H1 (cell line): ENCODE measurements around the gene CCDC182. TPM values are rescaled to one million over a fixed set of nuclear protein-coding genes. Genes with fewer than 3 reads are reported as not detected.
A peak's percentile ranks its signal among the peaks of the same experiment; 100 is the strongest.

ENCODE experiments used
- CTCF ChIA-PET: fragments of 300-600 bp; sonication (Branson Sonifier 250); formaldehyde crosslinking; loops from one replicate; lab custom pipeline; 2021; ENCODE audit not compliant: partially characterized antibody; lab: Charles Lee
- POLR2A ChIA-PET: fragments of 300-600 bp; sonication (Branson Sonifier 250); formaldehyde crosslinking; loops from one replicate; lab custom pipeline; 2021; ENCODE audit warnings: inconsistent platforms; ENCODE audit not compliant: partially characterized antibody; lab: Charles Lee
- DNase-seq, 2 experiments: peaks; one replicate each; pipeline versions ENCODE4 v3.0.0 to v3.0.0-alpha.2; 2010 to 2022; ENCODE audit warnings: low spot score in 2 of 2, low read depth in 1 of 2, mixed read lengths in 1 of 2
- FAIRE-seq: peaks from 2 replicates; lab custom pipeline; 2011; peaks lifted over from hg19 to GRCh38; lab: Jason Lieb, UNC
- H2AFZ ChIP-seq: 2 replicates; pipeline ENCODE4 v1.8.1; 2012; ENCODE audit warnings: low read length, inconsistent platforms
- H2AK5ac ChIP-seq: 2 replicates; pipeline ENCODE4 v1.6.1; 2013; ENCODE audit warnings: low read depth, low read length
- H2BK120ac ChIP-seq: replicated peaks from 2 replicates; pipeline ENCODE3; 2013; ENCODE audit warnings: low read depth, low read length, inconsistent platforms
- H2BK12ac ChIP-seq: 2 replicates; pipeline ENCODE4 v1.6.1; 2013; ENCODE audit warnings: low read depth, low read length
- H2BK15ac ChIP-seq: 2 replicates; pipeline ENCODE4 v1.6.1; 2013; ENCODE audit warnings: low read length
- H2BK20ac ChIP-seq: 2 replicates; pipeline ENCODE4 v1.6.1; 2013; ENCODE audit warnings: low read length
- H2BK5ac ChIP-seq: 2 replicates; pipeline ENCODE4 v1.6.1; 2013; ENCODE audit warnings: low read depth, low read length
- H3K14ac ChIP-seq: 2 replicates; pipeline ENCODE4 v1.6.1; 2013; ENCODE audit warnings: inconsistent platforms; ENCODE audit not compliant: insufficient read length
- H3K18ac ChIP-seq: 2 replicates; pipeline ENCODE4 v1.6.1; 2013; ENCODE audit warnings: low read length; ENCODE audit errors: extremely low read depth
- H3K23ac ChIP-seq: 2 replicates; pipeline ENCODE4 v1.6.1; 2013; ENCODE audit warnings: inconsistent platforms; ENCODE audit not compliant: insufficient read length
- H3K23me2 ChIP-seq: 2 replicates; pipeline ENCODE4 v1.6.1; 2013; ENCODE audit warnings: low read depth, low read length
- H3K27ac ChIP-seq: 2 replicates; pipeline ENCODE4 v1.6.1; 2011; ENCODE audit warnings: low read depth, low read length, inconsistent platforms
- H3K27me3 ChIP-seq, 4 experiments: replicated peaks in 1 of 4; 1 replicate in 1 of 4; 2 replicates in 3 of 4; pipeline versions ENCODE4 v1.6.1 to v1.8.1; 2011 to 2013; ENCODE audit warnings: low read length in 3 of 4, mild to moderate bottlenecking in 3 of 4, inconsistent platforms in 2 of 4, mixed read lengths in 2 of 4, moderate library complexity in 1 of 4; ENCODE audit not compliant: control insufficient read depth in 3 of 4, insufficient read depth in 3 of 4; ENCODE audit errors: extremely low read depth in 1 of 4
- H3K36me3 ChIP-seq, 4 experiments: 2 replicates each; pipeline versions ENCODE4 v1.6.1 to v1.8.1; 2011 to 2013; ENCODE audit warnings: mild to moderate bottlenecking in 4 of 4, low read length in 3 of 4, moderate library complexity in 2 of 4, control low read depth in 1 of 4, inconsistent platforms in 1 of 4; ENCODE audit not compliant: insufficient read depth in 4 of 4, control insufficient read depth in 2 of 4
- H3K4ac ChIP-seq: replicated peaks from 2 replicates; pipeline ENCODE3; 2013; ENCODE audit warnings: low read length, low read depth, mixed read lengths, inconsistent platforms; ENCODE audit not compliant: insufficient read length
- H3K4me1 ChIP-seq, 4 experiments: replicated peaks in 1 of 4; 1 replicate in 1 of 4; 2 replicates in 3 of 4; pipeline versions ENCODE4 v1.6.1 to v1.8.1; 2011 to 2013; ENCODE audit warnings: low read length in 3 of 4, inconsistent platforms in 2 of 4, mixed read lengths in 1 of 4; ENCODE audit not compliant: insufficient read depth in 4 of 4, control insufficient read depth in 3 of 4
- H3K4me2 ChIP-seq, 2 experiments: 2 replicates each; pipeline versions ENCODE4 v1.6.1 to v1.8.1; 2011 to 2013; ENCODE audit warnings: low read depth in 2 of 2, low read length in 2 of 2, control low read depth in 1 of 2, inconsistent platforms in 1 of 2, mild to moderate bottlenecking in 1 of 2; ENCODE audit not compliant: insufficient read depth in 1 of 2
- H3K4me3 ChIP-seq, 4 experiments: fragments of 200-600, 300-600 bp in 1 of 4; sonication (generic), shearing (Covaris generic), sonication (Bioruptor Twin) in 1 of 4; 2 replicates each; pipeline versions ENCODE4 v1.5.1 to v1.8.1; 2011 to 2016; ENCODE audit warnings: low read length in 4 of 4, low read depth in 3 of 4, control low read depth in 2 of 4, inconsistent platforms in 2 of 4, mild to moderate bottlenecking in 2 of 4, mixed read lengths in 1 of 4, moderate library complexity in 1 of 4; ENCODE audit not compliant: insufficient read depth in 2 of 4; ENCODE audit errors: extremely low read depth in 1 of 4
- H3K56ac ChIP-seq: replicated peaks from 2 replicates; pipeline ENCODE3; 2013; ENCODE audit warnings: low read depth, mild to moderate bottlenecking, mixed read lengths, low read length, inconsistent platforms; ENCODE audit not compliant: insufficient read length
- H3K79me1 ChIP-seq: 2 replicates; pipeline ENCODE4 v1.6.1; 2013; ENCODE audit warnings: low read depth, low read length, control low read depth
- H3K79me2 ChIP-seq, 2 experiments: 2 replicates each; pipeline versions ENCODE4 v1.6.1 to v1.8.1; 2012 to 2013; ENCODE audit warnings: low read length in 2 of 2, mild to moderate bottlenecking in 2 of 2, inconsistent platforms in 1 of 2; ENCODE audit not compliant: insufficient read depth in 2 of 2, control insufficient read depth in 1 of 2
- H3K9ac ChIP-seq, 4 experiments: replicated peaks in 1 of 4; 1 replicate in 1 of 4; 2 replicates in 3 of 4; pipeline versions ENCODE4 v1.6.1 to v1.8.1; 2011 to 2013; ENCODE audit warnings: low read depth in 3 of 4, low read length in 3 of 4, control low read depth in 2 of 4, mild to moderate bottlenecking in 2 of 4, moderate library complexity in 2 of 4, inconsistent platforms in 1 of 4; ENCODE audit errors: extremely low read depth in 1 of 4
- H3K9me3 ChIP-seq, 2 experiments: 2 replicates each; pipeline versions ENCODE4 v1.6.1 to v1.8.1; 2012 to 2013; ENCODE audit warnings: mild to moderate bottlenecking in 2 of 2, moderate library complexity in 2 of 2, control low read depth in 1 of 2, inconsistent platforms in 1 of 2, low read depth in 1 of 2, low read length in 1 of 2, mixed read lengths in 1 of 2; ENCODE audit not compliant: insufficient read depth in 2 of 2
- H4K20me1 ChIP-seq, 2 experiments: replicated peaks in 1 of 2; 2 replicates each; pipeline versions ENCODE3 to v1.8.1; 2011 to 2013; ENCODE audit warnings: inconsistent platforms in 2 of 2, low read length in 2 of 2, mild to moderate bottlenecking in 1 of 2; ENCODE audit not compliant: insufficient read depth in 2 of 2, control insufficient read depth in 1 of 2
- H4K5ac ChIP-seq: 2 replicates; pipeline ENCODE4 v1.6.1; 2013; ENCODE audit warnings: low read length, low read depth, mixed read lengths, inconsistent platforms; ENCODE audit not compliant: insufficient read length
- H4K8ac ChIP-seq: 2 replicates; pipeline ENCODE4 v1.8.0; 2013; ENCODE audit warnings: mild to moderate bottlenecking, moderate library complexity, low read length, inconsistent platforms; ENCODE audit not compliant: insufficient read depth; ENCODE audit errors: extremely low read depth
- H4K91ac ChIP-seq: replicated peaks from 2 replicates; pipeline ENCODE3; 2013; ENCODE audit warnings: low read length, mixed read lengths, inconsistent platforms; ENCODE audit not compliant: insufficient read length
- BACH1 ChIP-seq: IDR thresholded peaks from 2 replicates; pipeline ENCODE4 v1.6.1; 2012; ENCODE audit warnings: low read length, improper control_type of control experiment
- BCL11A ChIP-seq, 2 experiments: IDR thresholded peaks; one replicate each; pipeline ENCODE4 v1.6.1; 2011; ENCODE audit warnings: low read depth in 2 of 2, low read length in 2 of 2, mild to moderate bottlenecking in 2 of 2
- CHD1 ChIP-seq: IDR thresholded peaks from 2 replicates; pipeline ENCODE4 v1.6.1; 2012; ENCODE audit warnings: low read depth, low read length, improper control_type of control experiment
- GTF2F1 ChIP-seq: IDR thresholded peaks from 2 replicates; pipeline ENCODE4 v1.6.1; 2012; ENCODE audit warnings: low read depth, low read length, improper control_type of control experiment, borderline replicate concordance
- KDM1A ChIP-seq: fragments of 200-600, 300-600 bp; sonication (generic); IDR thresholded peaks from 2 replicates; pipeline ENCODE4 v1.7.1; 2016; ENCODE audit warnings: mild to moderate bottlenecking, low read length, borderline replicate concordance
- KDM5A ChIP-seq: fragments of 200-600 bp; IDR thresholded peaks from 2 replicates; pipeline ENCODE4 v1.7.1; 2012; ENCODE audit warnings: mild to moderate bottlenecking, low read length, inconsistent platforms, mixed read lengths
- PHF8 ChIP-seq: fragments of 200-600 bp; sonication (generic); conservative IDR thresholded peaks from 2 replicates; pipeline ENCODE4 v1.7.1; 2012; ENCODE audit warnings: low read depth, mild to moderate bottlenecking, inconsistent platforms, low read length, moderate library complexity
- POLR2AphosphoS5 ChIP-seq: IDR thresholded peaks from 2 replicates; pipeline ENCODE4 v1.6.1; 2011; ENCODE audit warnings: low read depth, low read length
- RNF2 ChIP-seq: fragments of 200-900, 300-1000 bp; sonication (generic); IDR thresholded peaks from 2 replicates; pipeline ENCODE4 v1.7.1; 2016; ENCODE audit warnings: borderline replicate concordance, low read depth, mild to moderate bottlenecking, antibody characterized with exemption, low read length; ENCODE audit not compliant: poor library complexity, severe bottlenecking; ENCODE audit errors: missing control alignments
- SIRT6 ChIP-seq: IDR thresholded peaks from one replicate; pipeline ENCODE4 v1.7.1; 2012; ENCODE audit warnings: low read length, inconsistent platforms
- SIX5 ChIP-seq: IDR thresholded peaks from 2 replicates; pipeline ENCODE4 v1.6.1; 2011; ENCODE audit warnings: mild to moderate bottlenecking, low read depth, low read length
- SP2 ChIP-seq: IDR thresholded peaks from 2 replicates; pipeline ENCODE4 v1.6.1; 2012; ENCODE audit warnings: mild to moderate bottlenecking, low read length, inconsistent platforms
- SP4 ChIP-seq: IDR thresholded peaks from 2 replicates; pipeline ENCODE4 v1.6.1; 2012; ENCODE audit warnings: low read length, inconsistent platforms
- WGBS, 2 experiments: shearing (Covaris generic) in 1 of 2; methylation state at CpG; one replicate each; pipeline versions ENCODE4 v1.1.6 to v1.1.7; 2013 to 2015; ENCODE audit warnings: low lambda C conversion rate in 2 of 2, mixed read lengths in 2 of 2, inconsistent platforms in 1 of 2, low coverage in 1 of 2, missing lambda C conversion rate in 1 of 2; ENCODE audit not compliant: insufficient replicate concordance in 2 of 2, insufficient coverage in 1 of 2, insufficient read length in 1 of 2; ENCODE audit errors: extremely low coverage in 1 of 2, missing lambda C conversion rate in 1 of 2; 5-methylcytosine and 5-hydroxymethylcytosine counted together
- polyA plus RNA-seq, 7 experiments: library from polyadenylated mRNA; depleted of rRNA in 3 of 7; stranded (reverse) in 5 of 7; unstranded in 2 of 7; fragments of >200 nt in 5 of 7; fragments of 200-250 nt in 2 of 7; gene quantifications; 1 replicate in 5 of 7; 2 replicates in 1 of 7; 4 replicates in 1 of 7; pipeline versions ENCODE4 v1.2.1 to v1.2.3, GENCODE V29; 2011 to 2013; ENCODE audit warnings: missing spikeins in 2 of 7, mixed read lengths in 2 of 7
- total RNA-seq: library from RNA; stranded (reverse); fragmentation: NEBNext Ultra II Directional; extraction: Animal tissue kit (Norgen Biotek cat#: 25700); gene quantifications from 2 replicates; pipeline ENCODE4 v1.2.1, GENCODE V29; 2021
- TF ChIP-seq, protein P1 (sequence below): IDR thresholded peaks from 2 replicates; pipeline ENCODE4 v1.6.1; 2012; ENCODE audit warnings: inconsistent platforms

CCDC182 gene
- total and polyA plus RNA-seq, 2 of the 8 experiments (the other 6 are each of a cell fraction or from before 2014, with no cell fraction given): not detected

GRCh38 chr17:57724729-57725125 lies 20.4 kb downstream of the CCDC182 start:
- H2AFZ ChIP-seq: no peak overlapping the region
- DNase-seq: no peak
- no peak overlapping the region for H3K4me2 ChIP-seq
- H2AK5ac ChIP-seq: no peak overlapping the region
- no peak overlapping the region; the same call in 1 of the 2 replicates for H2BK5ac ChIP-seq
- H3K23ac ChIP-seq: no peak overlapping the region
- no peaks in the 10 kb centered on the region for H3K9me3 ChIP-seq
- H3K79me1 ChIP-seq: no peaks in the 10 kb centered on the region
- H3K4ac ChIP-seq: no peak overlapping the region
- H3K23me2 ChIP-seq: no peaks in the 10 kb centered on the region
- no peak overlapping the region for H4K8ac ChIP-seq
- H3K18ac ChIP-seq: no peak overlapping the region
- no peak overlapping the region for H3K4me3 ChIP-seq
- H3K27me3 ChIP-seq: no peaks in the 10 kb centered on the region; a peak in 1 of 7 replicates
- POLR2A ChIA-PET: no interaction called here
- no peak overlapping the region for H4K5ac ChIP-seq
- H3K9ac ChIP-seq: no peak overlapping the region
- no peak overlapping the region for H2BK120ac ChIP-seq
- FAIRE-seq: no peak
- CTCF ChIA-PET: interaction anchor here (0.6 to 2.8 kb wide), 12 partner anchors 12 to 127 kb away, joined by 3 to 8 read pairs (median 5); no protein-coding TSS in a partner anchor
- H3K36me3 ChIP-seq: no peaks in the 10 kb centered on the region
- H3K4me1 ChIP-seq: no peaks in the 10 kb centered on the region; a peak in 1 of 7 replicates
- H3K56ac ChIP-seq: no peak overlapping the region
- H2BK15ac ChIP-seq: no peak overlapping the region
- H4K91ac ChIP-seq: no peak overlapping the region
- 76% methylated on average over 5 of the region's 5 CpGs; no CpG with 5 or more reads in 1 of the 2 experiments for WGBS, 2 experiments
- H3K27ac ChIP-seq: no peak overlapping the region
- no peak overlapping the region for H3K14ac ChIP-seq
- no peaks in the 10 kb centered on the region for H3K79me2 ChIP-seq
- no peaks in the 10 kb centered on the region for H4K20me1 ChIP-seq
- peak overlapping the region; percentile 33; the same call in 1 of the 2 replicates for H2BK12ac ChIP-seq
- H2BK20ac ChIP-seq: no peak overlapping the region
- TF ChIP-seq GTF2F1: no peak
- no peak for TF ChIP-seq CHD1
- TF ChIP-seq SP4: no peak
- no peak for TF ChIP-seq PHF8
- no peak for TF ChIP-seq KDM5A
- TF ChIP-seq BACH1: no peak
- no peak for TF ChIP-seq SIX5
- TF ChIP-seq, protein P1, sequence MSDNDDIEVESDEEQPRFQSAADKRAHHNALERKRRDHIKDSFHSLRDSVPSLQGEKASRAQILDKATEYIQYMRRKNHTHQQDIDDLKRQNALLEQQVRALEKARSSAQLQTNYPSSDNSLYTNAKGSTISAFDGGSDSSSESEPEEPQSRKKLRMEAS: no peak
- TF ChIP-seq SIRT6: no peak
- no peak for TF ChIP-seq POLR2AphosphoS5
- TF ChIP-seq BCL11A (IDR thresholded peaks at IDR 0.05; ENCODE audit: low read depth in 2 of 2, low read length in 2 of 2): no peak
- TF ChIP-seq SP2: no peak
- no peak for TF ChIP-seq KDM1A
- no peak for TF ChIP-seq RNF2
- TF ChIP-seq, all 59 proteins: peak for 0
